Colon (tissue), 2 donors: ENCODE measurements around the gene LAMA5.

ENCODE experiments used
- FAIRE-seq: peaks from 2 replicates; lab custom pipeline; 2012; peaks lifted over from hg19 to GRCh38; lab: Jason Lieb, UNC
- donor health status: control.
- donor health status: control.

LAMA5 gene, protein sequence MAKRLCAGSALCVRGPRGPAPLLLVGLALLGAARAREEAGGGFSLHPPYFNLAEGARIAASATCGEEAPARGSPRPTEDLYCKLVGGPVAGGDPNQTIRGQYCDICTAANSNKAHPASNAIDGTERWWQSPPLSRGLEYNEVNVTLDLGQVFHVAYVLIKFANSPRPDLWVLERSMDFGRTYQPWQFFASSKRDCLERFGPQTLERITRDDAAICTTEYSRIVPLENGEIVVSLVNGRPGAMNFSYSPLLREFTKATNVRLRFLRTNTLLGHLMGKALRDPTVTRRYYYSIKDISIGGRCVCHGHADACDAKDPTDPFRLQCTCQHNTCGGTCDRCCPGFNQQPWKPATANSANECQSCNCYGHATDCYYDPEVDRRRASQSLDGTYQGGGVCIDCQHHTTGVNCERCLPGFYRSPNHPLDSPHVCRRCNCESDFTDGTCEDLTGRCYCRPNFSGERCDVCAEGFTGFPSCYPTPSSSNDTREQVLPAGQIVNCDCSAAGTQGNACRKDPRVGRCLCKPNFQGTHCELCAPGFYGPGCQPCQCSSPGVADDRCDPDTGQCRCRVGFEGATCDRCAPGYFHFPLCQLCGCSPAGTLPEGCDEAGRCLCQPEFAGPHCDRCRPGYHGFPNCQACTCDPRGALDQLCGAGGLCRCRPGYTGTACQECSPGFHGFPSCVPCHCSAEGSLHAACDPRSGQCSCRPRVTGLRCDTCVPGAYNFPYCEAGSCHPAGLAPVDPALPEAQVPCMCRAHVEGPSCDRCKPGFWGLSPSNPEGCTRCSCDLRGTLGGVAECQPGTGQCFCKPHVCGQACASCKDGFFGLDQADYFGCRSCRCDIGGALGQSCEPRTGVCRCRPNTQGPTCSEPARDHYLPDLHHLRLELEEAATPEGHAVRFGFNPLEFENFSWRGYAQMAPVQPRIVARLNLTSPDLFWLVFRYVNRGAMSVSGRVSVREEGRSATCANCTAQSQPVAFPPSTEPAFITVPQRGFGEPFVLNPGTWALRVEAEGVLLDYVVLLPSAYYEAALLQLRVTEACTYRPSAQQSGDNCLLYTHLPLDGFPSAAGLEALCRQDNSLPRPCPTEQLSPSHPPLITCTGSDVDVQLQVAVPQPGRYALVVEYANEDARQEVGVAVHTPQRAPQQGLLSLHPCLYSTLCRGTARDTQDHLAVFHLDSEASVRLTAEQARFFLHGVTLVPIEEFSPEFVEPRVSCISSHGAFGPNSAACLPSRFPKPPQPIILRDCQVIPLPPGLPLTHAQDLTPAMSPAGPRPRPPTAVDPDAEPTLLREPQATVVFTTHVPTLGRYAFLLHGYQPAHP (N-terminal part only)

DNA sequence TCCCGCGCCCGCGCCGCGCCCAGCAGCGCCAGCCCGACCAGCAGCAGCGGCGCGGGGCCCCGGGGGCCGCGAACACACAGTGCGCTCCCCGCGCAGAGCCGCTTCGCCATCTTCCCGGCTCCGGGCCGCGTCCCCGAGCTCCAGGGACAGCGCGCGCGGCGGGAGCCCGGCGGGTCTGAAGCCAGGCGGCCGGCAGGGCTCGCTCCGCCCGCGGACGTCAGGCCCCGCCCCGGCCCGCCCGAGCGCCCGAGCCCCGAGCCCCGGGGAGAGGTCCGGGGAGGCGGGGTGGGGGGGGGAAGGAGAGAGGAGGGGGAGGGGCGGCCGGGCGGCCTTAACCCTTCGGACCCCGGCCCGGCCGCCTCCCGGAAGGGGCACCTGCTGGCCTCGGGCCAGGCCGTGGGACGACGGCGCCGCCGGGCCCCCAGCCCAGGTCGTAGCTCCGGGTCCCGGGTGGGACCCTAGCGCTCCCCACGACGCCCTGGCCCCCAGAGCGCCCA lies at the start of gene LAMA5:
LAMA5 (minus strand) TSS at position 177 of the 497 bp plus-strand sequence; CDS start at position 110, 67 bp downstream.
- no peak for FAIRE-seq

DNA sequence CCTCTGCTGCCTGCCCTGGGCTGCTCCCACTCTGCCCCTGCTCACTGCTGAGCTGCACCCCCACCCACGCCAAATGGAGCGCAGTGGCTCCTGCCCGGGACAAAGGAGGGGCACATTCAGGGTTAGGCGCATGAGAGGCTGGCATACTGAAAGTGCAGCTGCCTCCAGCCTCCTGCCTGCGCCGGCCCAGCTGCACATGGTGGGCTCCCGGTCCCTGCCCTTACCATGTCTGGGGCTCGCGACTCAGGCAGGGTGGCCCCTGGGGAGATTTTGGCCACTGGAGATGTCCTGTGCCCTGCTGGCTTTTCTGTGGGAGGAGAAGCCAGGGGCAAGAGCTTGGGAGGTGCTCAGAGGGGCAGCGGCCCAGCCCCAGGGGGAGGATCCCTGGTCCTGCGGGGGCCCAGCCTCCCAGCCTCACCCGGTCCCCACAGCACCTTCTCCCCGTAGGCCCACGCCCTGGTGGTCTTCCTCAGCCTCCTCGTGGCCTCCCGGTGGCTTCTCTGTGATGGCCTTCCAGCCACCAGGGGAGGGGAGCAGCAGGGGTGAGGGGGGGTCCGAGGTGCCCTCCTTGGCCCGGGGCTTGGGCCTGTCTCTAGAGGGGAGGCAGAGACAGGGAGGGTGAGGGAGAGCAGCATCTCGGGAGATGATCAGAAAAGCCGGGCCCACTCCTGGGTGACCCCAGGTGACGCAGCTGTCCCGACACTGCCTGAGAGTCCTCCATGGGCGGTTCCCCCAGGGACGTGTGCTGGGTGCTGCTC lies 48.4 kb upstream of the LAMA5 start:
- no peak for FAIRE-seq

DNA sequence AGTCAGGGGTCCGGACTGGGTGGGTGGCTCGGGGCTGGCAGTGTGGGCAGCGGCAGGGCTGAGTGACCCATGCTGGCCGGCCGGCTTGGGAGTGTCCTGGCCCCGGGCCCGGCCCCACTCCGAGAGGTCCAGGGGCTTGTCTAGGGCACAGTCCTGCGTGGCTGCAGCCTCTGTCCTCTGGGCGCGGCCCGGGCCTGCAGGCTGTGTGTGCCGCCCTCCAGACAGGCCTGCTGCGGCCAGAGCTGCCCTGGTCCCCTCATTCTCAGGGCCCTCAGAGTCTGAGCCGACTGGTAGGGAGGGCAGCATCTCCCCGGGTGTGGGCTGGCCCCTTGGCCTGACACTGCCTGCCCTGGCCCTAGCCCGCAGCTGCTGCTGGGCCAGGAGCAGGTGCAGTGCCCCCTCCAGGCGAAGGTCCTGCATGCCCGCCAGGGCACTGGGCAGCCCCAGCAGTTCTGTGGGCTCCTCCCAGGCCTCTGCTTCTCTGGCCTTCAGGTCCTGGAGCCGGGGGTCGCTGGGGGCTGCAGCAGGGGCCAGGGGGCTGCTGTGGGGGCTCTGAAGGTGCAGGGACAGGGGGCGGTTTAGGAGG lies 46.9 kb upstream of the LAMA5 start:
- FAIRE-seq, result no peak

DNA sequence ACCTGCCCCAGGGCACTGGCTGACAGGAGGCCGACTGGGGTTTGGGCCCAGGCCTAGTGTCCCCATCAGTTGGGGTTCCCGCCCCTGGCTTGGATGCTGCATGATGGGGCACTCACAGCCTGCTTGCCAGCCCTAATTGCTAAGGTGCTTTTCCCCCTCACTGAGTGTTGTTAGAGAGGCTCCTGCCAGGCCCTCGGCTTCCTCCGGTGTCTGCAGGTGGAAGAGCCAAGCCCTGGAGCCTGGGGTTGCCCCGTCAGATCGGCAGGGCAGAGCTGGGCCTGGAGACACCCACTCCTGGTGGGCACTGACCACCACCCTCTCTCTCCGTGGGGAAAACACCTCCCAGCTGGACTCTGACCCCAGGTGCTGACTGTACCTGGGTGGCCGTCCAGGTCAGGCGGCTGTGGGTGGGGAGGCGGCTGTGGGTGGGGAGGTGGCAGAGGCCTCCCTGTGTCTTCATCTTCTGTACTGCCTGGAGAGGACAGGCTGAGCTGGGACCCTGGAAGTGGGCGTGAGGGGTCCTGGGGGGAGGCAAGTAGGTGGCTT lies 46.0 kb upstream of the LAMA5 start:
- no peak for FAIRE-seq

DNA sequence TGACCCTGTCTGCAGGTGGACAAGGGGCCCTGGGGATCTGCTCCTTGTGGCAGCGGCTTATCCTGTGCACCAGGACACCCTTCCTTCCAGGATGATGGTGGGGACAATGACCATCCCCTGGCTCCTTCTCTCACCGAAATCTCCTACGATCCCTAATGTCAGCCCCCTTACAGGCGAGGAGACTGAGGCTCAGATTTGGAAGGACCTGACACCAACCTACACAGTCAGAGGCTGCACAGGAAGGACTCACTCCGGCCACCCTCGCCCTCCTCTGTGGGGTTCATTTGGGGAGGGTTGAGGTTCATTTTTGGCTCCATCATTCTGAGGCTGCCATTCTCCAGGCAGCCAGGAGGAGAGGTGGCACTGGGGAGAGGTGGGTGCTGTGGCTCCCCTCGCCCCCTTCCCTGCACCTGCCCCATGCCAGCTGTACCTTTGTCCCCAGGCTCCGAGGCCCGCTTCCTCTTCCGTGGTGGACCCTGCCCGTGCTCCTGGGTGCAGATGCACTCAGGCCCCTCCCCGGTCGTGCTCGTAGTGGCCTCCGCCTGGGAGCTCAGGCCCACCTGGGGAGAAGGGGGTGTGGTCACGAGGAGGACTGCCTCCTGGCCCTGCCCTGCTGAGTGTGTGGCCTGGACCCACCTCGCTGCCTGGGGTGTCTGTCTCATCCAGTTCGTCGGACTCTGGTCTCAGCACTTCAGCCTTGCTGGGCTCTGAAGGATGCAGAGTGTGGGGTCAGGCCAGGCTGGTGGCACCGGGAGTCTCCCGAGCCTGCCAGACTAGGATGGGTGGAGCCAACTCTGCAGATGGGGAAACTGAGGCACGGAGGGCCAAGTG lies 45.3 kb upstream of the LAMA5 start:
- FAIRE-seq, result no peak

DNA sequence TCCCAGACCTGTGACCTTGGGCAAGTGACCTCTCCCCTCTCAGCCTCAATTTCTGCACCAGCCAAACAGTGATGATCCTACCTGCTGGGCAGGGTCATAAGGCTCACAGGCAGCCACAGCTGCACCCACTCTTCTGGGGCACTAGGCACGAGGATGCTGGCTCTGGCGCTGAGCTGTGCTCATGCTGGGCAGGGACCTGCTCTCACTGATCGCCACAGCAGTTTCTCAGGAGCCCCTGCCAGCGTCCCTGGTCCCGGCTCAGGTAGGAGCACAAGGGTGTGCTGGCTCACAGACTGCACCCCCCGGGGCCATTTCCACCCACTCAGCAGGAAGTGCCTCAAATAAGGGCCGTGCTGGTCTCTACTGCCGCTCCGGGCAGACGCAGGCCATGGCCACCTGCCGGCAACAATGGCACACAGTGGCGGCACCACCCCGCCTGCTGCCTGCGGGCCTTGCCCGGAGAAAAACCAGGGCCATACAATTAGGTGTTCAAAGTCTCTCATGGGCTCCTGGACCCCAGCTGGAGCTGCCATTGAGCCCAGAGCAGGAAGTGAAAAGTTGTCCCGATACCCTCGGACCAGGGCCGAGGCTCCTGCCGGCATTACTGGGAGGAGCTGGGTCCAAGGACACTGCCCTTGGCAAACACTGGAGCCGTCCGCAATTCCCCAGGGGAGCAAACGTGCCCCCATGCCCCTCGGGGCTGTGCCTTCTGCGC lies 44.5 kb upstream of the LAMA5 start:
- FAIRE-seq, result no peak

DNA sequence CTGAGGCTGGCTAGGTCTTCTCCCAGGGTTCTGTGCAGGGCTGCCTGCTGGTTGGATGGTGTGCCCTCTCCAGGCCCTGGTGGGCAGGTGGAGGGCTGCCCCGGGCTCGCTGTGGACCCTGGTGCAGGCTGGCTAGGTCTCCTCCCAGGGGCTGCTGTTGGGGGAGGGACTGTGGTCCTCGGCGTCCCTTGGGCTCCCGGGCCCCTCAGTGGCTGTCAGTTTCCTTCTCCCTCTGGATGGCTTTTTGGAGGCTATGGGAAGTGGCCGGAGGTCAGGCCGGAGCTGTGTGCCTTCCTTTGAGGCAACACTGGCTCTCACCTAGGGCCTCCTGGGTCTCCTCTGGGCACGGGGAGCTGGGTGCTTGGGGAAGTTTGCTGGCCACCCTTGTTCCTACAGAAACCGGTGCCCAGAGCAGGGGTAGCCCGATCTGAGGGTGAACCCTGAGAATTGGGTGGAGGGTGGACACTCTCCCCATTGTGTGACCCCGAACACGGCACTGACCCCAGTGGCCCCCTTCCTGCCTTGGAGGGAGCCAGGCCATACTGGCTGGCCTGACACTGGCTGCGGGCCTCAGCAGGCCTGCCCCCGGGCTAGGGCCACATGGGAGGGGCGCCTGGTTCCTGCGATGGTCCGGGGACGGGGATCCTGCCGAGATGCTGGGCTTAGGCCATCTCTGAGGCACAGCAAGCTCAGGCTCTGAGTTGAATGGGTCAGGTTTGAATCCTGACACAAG lies 43.8 kb upstream of the LAMA5 start:
- FAIRE-seq, result no peak

DNA sequence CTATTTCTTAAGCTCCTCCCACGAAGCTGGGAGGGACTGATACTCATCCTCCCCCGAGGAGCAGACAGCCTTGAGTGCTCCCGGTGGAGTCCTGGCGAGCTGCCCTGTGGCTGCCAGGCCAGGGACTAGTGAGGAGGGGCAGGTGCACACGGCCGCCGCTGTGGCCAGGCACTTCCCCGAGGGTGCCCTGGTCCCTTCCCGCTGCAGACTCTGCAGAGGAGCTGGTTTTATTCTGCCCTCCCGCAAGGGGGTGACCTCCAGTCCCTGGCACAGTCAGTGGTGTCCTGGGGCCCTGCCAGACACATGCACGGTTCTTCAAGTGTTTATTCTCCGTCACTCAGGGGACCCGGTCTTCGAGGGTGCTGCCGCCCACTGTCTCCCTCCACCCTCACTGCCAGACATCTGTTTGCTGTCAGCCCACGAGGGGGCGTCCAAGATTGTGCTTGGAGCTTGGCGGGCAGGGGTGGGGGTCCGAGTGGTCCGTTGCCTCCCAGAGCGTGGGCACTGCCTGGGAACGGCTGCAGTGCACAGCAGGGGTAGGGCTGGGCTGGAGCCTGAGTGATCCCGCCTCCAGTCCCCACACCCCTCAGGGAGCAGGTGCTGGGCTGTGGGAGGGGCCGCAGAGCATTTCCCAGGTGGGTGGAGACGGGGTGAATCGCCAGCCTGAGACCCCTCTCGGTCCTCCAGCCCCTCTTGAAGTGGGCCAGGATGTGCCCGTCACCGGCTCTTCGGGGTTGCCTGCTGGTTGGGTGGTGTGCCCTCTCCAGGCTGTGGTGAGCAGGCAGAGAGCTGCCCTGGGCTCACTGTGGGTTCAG lies 43.0 kb upstream of the LAMA5 start:
- FAIRE-seq, result no peak

DNA sequence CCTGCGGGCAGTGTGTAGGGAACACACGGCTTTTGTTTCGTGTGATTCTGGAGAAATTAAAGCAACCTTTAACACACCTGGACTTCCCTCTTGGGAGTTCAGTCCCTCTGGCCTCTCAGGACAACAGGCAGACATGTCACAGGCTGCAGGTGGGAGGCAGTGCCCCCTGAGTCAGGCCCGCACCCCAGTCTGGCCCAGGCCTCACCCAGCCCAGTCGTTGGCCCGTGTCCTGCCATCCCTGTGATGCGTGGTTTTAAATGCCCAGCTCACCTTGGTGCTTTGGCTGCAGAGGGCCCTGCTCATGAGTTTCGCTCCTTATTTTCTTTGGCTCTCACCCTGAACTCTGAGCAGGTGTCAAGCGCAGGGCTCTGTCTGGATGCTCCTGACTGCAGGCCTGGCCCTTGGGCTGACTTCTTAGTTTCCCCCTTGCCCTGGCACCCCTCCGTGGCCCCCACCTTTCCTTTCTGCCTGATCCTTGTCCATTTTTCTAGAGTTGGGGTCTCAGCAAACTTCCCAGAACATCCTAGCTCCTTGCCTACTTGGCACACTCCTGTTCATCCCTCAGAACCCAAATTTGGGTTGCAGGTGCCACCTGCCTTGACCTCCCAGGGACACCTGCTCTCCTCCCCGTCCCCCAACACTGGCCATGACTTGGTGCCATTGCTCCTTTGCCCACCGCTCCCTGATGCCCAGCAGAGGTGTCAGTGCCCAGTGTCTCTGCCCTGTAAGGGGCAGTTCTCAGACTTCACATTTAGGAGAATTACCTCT lies 42.2 kb upstream of the LAMA5 start:
- FAIRE-seq, result no peak

DNA sequence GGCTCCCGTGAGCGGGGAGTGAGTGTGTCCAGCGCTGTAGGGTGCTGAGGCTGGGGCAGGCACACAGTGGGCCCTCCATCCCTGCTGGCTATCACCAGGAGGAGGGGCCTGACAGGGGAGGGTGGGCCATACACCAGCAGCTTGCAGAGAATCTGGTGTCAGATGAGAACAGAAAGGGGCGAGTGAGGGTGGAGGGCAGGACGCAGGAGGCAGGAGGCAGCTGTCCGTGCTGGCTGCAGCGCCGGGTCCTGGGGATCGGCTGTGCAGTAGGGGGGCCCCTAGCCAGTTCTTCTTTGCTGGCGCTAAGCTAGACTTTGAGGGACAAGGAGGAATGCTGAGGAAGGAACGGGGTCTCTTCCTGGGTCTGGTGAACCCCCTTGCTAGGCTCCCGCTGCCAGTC lies 41.5 kb upstream of the LAMA5 start:
- no peak for FAIRE-seq

DNA sequence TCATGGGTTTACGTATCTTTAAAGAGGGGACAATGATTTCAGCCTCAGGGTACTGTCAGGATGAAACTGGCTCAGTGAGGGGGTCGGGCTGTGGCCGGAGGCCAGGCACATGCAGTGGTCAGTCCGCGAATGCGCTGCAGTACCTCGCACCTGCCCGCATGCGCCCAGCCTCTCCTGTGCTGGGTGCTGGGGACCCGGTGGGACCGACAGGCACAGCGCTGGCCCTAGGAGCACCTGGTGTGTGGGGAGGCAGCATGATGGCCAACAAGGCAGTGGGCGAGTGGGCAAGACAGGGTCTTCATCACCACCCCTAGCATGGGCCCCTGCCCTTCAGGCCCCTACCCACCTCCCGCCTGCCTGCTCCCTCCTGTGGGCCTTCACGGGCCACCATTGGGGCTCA lies 40.9 kb upstream of the LAMA5 start:
- FAIRE-seq, result no peak

DNA sequence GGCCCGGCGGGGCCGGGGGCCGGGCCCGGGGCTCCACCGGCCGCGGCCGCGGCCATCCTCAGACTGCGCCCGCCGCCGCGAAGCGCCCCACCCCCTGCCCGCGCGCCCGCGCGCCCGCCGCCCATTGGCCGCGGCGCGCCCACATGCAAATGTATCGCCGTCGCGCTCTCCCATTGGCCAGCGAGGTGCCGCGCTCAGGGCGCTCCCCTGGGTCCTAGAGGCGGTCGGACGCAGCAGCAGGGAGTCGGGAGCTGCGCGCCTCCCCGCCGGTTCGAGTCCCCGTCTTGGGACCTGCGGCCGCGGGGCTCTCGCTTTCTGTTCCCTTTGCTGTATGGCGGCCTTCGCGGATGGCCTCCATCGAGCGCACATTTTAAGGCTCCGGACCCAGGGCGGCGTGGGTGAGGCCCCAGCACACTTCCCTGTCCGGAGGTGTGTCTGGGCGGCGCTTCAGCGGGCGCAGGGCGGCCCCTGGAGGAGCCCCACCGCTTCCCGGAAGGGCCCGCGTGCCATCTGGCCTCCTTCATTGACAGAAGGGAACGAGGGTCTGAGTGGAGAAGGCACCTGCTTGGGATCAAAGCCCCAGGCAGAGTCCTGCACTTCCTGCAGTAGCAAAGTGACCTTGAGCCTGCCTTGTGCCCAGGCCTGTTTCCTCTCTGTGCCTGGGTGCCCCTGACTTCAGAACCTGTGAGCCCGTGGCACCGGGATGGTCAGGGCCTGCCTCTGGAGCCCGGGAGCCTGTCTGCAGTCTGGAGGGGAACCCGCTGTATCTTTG lies 40.3 kb upstream of the LAMA5 start, which contains the start of gene CABLES2:
CABLES2 (minus strand) TSS at position 65 of the 772 bp plus-strand sequence; CDS start at position 56, 9 bp downstream.
- FAIRE-seq, result no peak

DNA sequence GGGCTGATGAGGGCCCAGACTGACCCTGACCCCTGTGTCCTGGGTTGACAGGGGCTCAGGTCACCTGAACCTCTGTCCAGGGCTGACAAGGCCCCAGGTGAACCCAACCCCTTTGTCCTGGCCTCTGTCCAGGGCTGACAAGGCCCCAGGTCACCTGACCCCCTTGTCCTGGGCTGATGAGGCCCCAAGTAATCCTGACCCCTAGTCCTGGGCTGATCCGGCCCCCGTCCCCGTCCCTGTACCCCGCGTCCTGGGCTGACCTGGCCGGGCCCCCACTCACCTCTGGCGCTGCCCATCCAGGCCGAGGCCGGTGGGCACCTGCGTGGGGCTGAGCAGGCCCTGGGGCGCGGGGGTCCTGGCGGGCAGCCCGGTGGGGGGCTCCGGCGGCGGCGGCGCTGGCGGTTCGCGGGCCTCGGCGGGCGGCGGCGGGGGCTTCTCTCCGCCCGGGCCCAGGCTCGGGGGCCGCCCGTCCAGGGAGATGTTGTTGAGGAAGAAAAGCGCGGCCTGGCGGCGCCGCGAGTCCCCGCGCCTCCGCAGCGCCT lies 39.6 kb upstream of the LAMA5 start:
- FAIRE-seq, result no peak

DNA sequence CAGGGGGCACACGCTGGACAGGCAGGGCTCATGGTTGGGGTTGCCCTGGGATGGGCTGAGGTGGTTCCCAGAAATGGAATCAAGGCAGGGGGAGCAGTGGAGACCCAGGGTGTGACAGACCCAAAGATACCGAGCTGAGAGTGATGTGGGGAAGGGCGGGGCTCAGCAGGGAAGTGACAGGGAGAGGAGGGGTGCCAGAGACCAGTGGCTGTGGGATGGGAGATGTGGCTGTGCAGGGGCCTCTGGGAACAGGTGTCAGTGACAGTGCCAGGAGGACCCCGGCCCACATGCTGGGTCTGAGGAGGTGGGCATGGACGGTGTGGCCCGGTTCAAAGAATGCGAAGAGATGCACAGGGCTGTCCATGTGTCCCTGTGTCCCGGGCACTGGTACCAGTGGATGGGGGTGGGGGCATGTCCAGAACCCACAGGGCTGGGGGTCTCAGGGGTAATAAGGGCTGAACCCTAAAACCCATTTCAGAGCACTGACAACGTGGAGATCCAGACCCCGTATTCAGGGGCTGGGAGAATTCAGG lies 38.9 kb upstream of the LAMA5 start:
- no peak for FAIRE-seq
